Activated CD8-positive, alpha-beta memory T cell treated with anti-CD3 and anti-CD28 coated beads, Interleukin-2, amount 50 U/mL, for 24 hours (primary cell): ENCODE data around the gene CEP20.

Source experiments
- DNase-seq: peaks from one replicate; pipeline ENCODE4 v3.0.0-alpha.2; 2020; ENCODE audit errors: extremely low read depth

The CEP20 gene

GRCh38 chr16:15833541-15833940, 54.9 kb downstream of the CEP20 start:
- DNase-seq, result no peak

GRCh38 chr16:15832241-15832640, 56.2 kb downstream of the CEP20 start:
- DNase-seq, result no peak

- DNase-seq, result no peak
Measured at GRCh38 chr16:15830832-15831451, 57.5 kb downstream of the CEP20 start.

GRCh38 chr16:15829460-15829859, 58.9 kb downstream of the CEP20 start:
- DNase-seq, result no peak

GRCh38 chr16:15827709-15828343, 60.6 kb downstream of the CEP20 start:
- DNase-seq, result no peak

- no peak for DNase-seq
Measured at GRCh38 chr16:15827299-15827698, 61.1 kb downstream of the CEP20 start.

GRCh38 chr16:15825750-15826305, 62.6 kb downstream of the CEP20 start:
- DNase-seq, result no peak

GRCh38 chr16:15822957-15823356, 65.4 kb downstream of the CEP20 start:
- DNase-seq, result no peak

- no peak for DNase-seq
Measured at GRCh38 chr16:15820837-15821236, 67.6 kb downstream of the CEP20 start.

- DNase-seq, result no peak
Measured at GRCh38 chr16:15819046-15819445, 69.4 kb downstream of the CEP20 start.

GRCh38 chr16:15817446-15817845, 71.0 kb downstream of the CEP20 start:
- DNase-seq, result no peak

- DNase-seq, result no peak
Measured at GRCh38 chr16:15816228-15816627, 72.2 kb downstream of the CEP20 start.
